K562 (cell line): ENCODE data around the gene ADM2.

Experiments
- CBX8 ChIP-seq: fragments of 200-600 bp; sonication (generic); IDR thresholded peaks from 2 replicates; pipeline ENCODE4 v1.6.1; 2012; ENCODE audit warnings: borderline replicate concordance, mixed run types, low read depth, mild to moderate bottlenecking, moderate library complexity, mixed read lengths, low read length, control low read depth, inconsistent platforms; ENCODE audit not compliant: poor library complexity, severe bottlenecking; ENCODE audit errors: extremely low read depth
- CTCF ChIP-seq, 3 experiments: IDR thresholded peaks in 2 of 3; conservative IDR thresholded peaks in 1 of 3; 2 replicates each; pipeline ENCODE4 v1.5.1; 2011 to 2012; ENCODE audit warnings: low read length in 3 of 3, mild to moderate bottlenecking in 3 of 3, control low read depth in 2 of 3, improper control_type of control experiment in 1 of 3, inconsistent platforms in 1 of 3, low read depth in 1 of 3, mixed read lengths in 1 of 3, moderate library complexity in 1 of 3; ENCODE audit not compliant: insufficient read depth in 2 of 3
- DNMT1 ChIP-seq: fragments of 450-650 bp; IDR thresholded peaks from 2 replicates; pipeline ENCODE4 v1.6.1; 2016; ENCODE audit warnings: antibody characterized with exemption, mild to moderate bottlenecking
- ELF1 ChIP-seq: fragments of 200-800 bp; sonication (Bioruptor generic); IDR thresholded peaks from 2 replicates; pipeline ENCODE4 v1.6.1; 2016; ENCODE audit warnings: missing genetic modification characterization, missing compliant biosample characterization
- FOS ChIP-seq: IDR thresholded peaks from 3 replicates; pipeline ENCODE4 v1.6.1; 2011; ENCODE audit not compliant: insufficient read length; ENCODE audit errors: extremely low read depth
- MAFK ChIP-seq: IDR thresholded peaks from 2 replicates; pipeline ENCODE4 v1.6.1; 2011; ENCODE audit warnings: low read length, improper control_type of control experiment
- POLR2A ChIP-seq: fragments of 450-650 bp; conservative IDR thresholded peaks from 2 replicates; pipeline ENCODE4 v1.6.1; 2016
- POLR2AphosphoS5 ChIP-seq: IDR thresholded peaks from 2 replicates; pipeline ENCODE4 v1.6.1; 2011; ENCODE audit warnings: mild to moderate bottlenecking, low read depth, low read length, moderate library complexity; ENCODE audit not compliant: control insufficient read depth, insufficient read depth
- SMAD1 ChIP-seq: fragments of 150-350 bp; IDR thresholded peaks from 2 replicates; pipeline ENCODE4 v1.6.1; 2014; ENCODE audit warnings: low read length, low read depth; ENCODE audit not compliant: partially characterized antibody
- SMAD4 ChIP-seq: fragments of 250-450 bp; sonication (Bioruptor Pico); conservative IDR thresholded peaks from 2 replicates; pipeline ENCODE4 v1.8.0; 2021; ENCODE audit warnings: inconsistent platforms, mild to moderate bottlenecking, moderate library complexity
- TAF15 ChIP-seq: fragments of 200-400 bp; formaldehyde crosslinking; IDR thresholded peaks from 2 replicates; pipeline ENCODE4 v1.6.1; 2017; ENCODE audit warnings: mild to moderate bottlenecking, low read depth, low read length, moderate library complexity
- ZNF239 ChIP-seq: fragments of 250-450 bp; sonication (Bioruptor Pico); IDR thresholded peaks from 2 replicates; pipeline ENCODE4 v1.4.0; 2020; ENCODE audit warnings: mild to moderate bottlenecking

- no peak for TF ChIP-seq FOS
- TF ChIP-seq CTCF (IDR thresholded peaks at IDR 0.05 in 2 of 3, conservative IDR thresholded peaks at IDR 0.05 in 1 of 3; ENCODE audit: insufficient read depth in 2 of 3, low read depth in 1 of 3, low read length in 3 of 3) = no peak
- TF ChIP-seq DNMT1 = no peak
- no peak for TF ChIP-seq TAF15
- no peak for TF ChIP-seq SMAD4 (CRISPR knock-in tag)
- no peak for TF ChIP-seq POLR2AphosphoS5
- TF ChIP-seq POLR2A = no peak
- no peak for TF ChIP-seq ZNF239 (CRISPR knock-in tag)
- TF ChIP-seq CBX8 = no peak
- no peak for TF ChIP-seq ELF1
- no peak for TF ChIP-seq MAFK
- TF ChIP-seq SMAD1 = no peak
Measured at GRCh38 chr22:50505776-50506610, 24.6 kb downstream of the ADM2 start.
